Measurements from ENCODE around the gene EGFL7. TPM values are rescaled to one million over a fixed set of nuclear protein-coding genes. Genes with fewer than 3 reads are reported as not detected.
A peak's percentile ranks its signal among the peaks of the same experiment; 100 is the strongest.

EGFL7 gene
- total and polyA plus RNA-seq, 2 of the 13 experiments (the other 11 are each of a cell fraction or from before 2014, with no cell fraction given): 0.20 to 5.1 TPM

- no peak for TF ChIP-seq AFF4 (CRISPR knock-in tag; IDR thresholded peaks at IDR 0.05)
- TF ChIP-seq ZNF619 (CRISPR knock-in tag; IDR thresholded peaks at IDR 0.05): no peak
- peak; percentile 91 for TF ChIP-seq ARID5B (CRISPR knock-in tag; IDR thresholded peaks at IDR 0.05)
- TF ChIP-seq SOX13 (IDR thresholded peaks at IDR 0.05): peak; percentile 86
- TF ChIP-seq SOX13 (CRISPR knock-in tag; conservative IDR thresholded peaks at IDR 0.05 in 1 of 2, IDR thresholded peaks at IDR 0.05 in 1 of 2): peak in 1 of 2 experiments; percentile 89; a peak in 2 of 4 replicates
- no peak for TF ChIP-seq ZSCAN21 (CRISPR knock-in tag; IDR thresholded peaks at IDR 0.05; ENCODE audit: borderline replicate concordance)
- no peak for TF ChIP-seq RELA (CRISPR knock-in tag; IDR thresholded peaks at IDR 0.05)
- TF ChIP-seq, protein P1, sequence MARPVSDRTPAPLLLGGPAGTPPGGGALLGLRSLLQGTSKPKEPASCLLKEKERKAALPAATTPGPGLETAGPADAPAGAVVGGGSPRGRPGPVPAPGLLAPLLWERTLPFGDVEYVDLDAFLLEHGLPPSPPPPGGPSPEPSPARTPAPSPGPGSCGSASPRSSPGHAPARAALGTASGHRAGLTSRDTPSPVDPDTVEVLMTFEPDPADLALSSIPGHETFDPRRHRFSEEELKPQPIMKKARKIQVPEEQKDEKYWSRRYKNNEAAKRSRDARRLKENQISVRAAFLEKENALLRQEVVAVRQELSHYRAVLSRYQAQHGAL (CRISPR knock-in tag; IDR thresholded peaks at IDR 0.05; ENCODE audit: not compliant biosample characterization): no peak
- peak in 1 of 2 experiments; percentile 80; a peak in 2 of 4 replicates for TF ChIP-seq REST (IDR thresholded peaks at IDR 0.05; ENCODE audit: borderline replicate concordance in 1 of 2, low read depth in 1 of 2, low read length in 2 of 2)
- TF ChIP-seq ZNF33A (CRISPR knock-in tag; IDR thresholded peaks at IDR 0.05; ENCODE audit: borderline replicate concordance): no peak
These were observed 35.7 kb upstream of the EGFL7 start (continued) for GRCh38 chr9:136626740-136627642.

Data from HepG2 (cell line).